Suprapubic skin (tissue), 4 donors: ENCODE data around the gene TMEM178B. TPM values are rescaled to one million over a fixed set of nuclear protein-coding genes. Genes with fewer than 3 reads are reported as not detected.

ENCODE experiments used
- DNase-seq, 2 donors: peaks; one replicate each; pipeline ENCODE4 v3.0.0-alpha.2; 2019; ENCODE audit warnings: low spot score in 2 of 2
- H3K27ac ChIP-seq: fragments of 200-600 bp; sonication (generic); one replicate; pipeline ENCODE4 v1.5.1; 2019
- H3K27me3 ChIP-seq: fragments of 200-600 bp; sonication (generic); one replicate; pipeline ENCODE4 v1.5.1; 2019
- H3K36me3 ChIP-seq: fragments of 200-600 bp; sonication (generic); one replicate; pipeline ENCODE4 v1.5.1; 2019
- H3K4me1 ChIP-seq: fragments of 200-600 bp; sonication (generic); one replicate; pipeline ENCODE4 v1.5.1; 2019
- H3K4me3 ChIP-seq: fragments of 200-600 bp; sonication (generic); one replicate; pipeline ENCODE4 v1.5.1; 2019; ENCODE audit warnings: mild to moderate bottlenecking
- H3K9me3 ChIP-seq: fragments of 200-600 bp; sonication (generic); one replicate; pipeline ENCODE4 v1.5.1; 2019
- CTCF ChIP-seq, 2 donors: fragments of 200-600 bp in 1 of 2; fragments of 450-650 bp in 1 of 2; sonication (generic) in 1 of 2; IDR thresholded peaks; one replicate each; pipeline ENCODE4 v1.5.1; 2016 to 2019; ENCODE audit warnings: antibody characterized with exemption in 2 of 2, mild to moderate bottlenecking in 1 of 2, moderate library complexity in 1 of 2
- EP300 ChIP-seq: sonication (generic); formaldehyde crosslinking; IDR thresholded peaks from one replicate; pipeline ENCODE4 v1.6.1; 2017; ENCODE audit warnings: antibody characterized with exemption
- POLR2A ChIP-seq, 2 donors: fragments of 450-650 bp; IDR thresholded peaks; one replicate each; pipeline ENCODE4 v1.6.1; 2017; ENCODE audit warnings: antibody characterized with exemption in 2 of 2, mild to moderate bottlenecking in 2 of 2, moderate library complexity in 2 of 2
- POLR2AphosphoS5 ChIP-seq, 3 donors: sonication (generic); formaldehyde crosslinking; IDR thresholded peaks; one replicate each; pipeline ENCODE4 v1.6.1; 2017; ENCODE audit warnings: antibody characterized with exemption in 3 of 3
- WGBS: methylation state at CpG from one replicate; pipeline ENCODE4 v1.1.5; 2018; 5-methylcytosine and 5-hydroxymethylcytosine counted together
- total RNA-seq, 4 donors: library from RNA; depleted of rRNA; stranded (reverse); fragments of >200 nt; gene quantifications; one replicate each; pipeline ENCODE4 v1.1.0, GENCODE V29; 2016

TMEM178B gene
- total RNA-seq, 4 donors from 2014 or later = 0.34 to 1.6 (median 0.72) TPM

- 92% methylated on average over 3 of the region's 3 CpGs for WGBS
- no peaks in the 10 kb centered on the region for H3K36me3 ChIP-seq
- no peaks in the 10 kb centered on the region for H3K9me3 ChIP-seq
- no peak for TF ChIP-seq EP300
- no peak for TF ChIP-seq POLR2AphosphoS5 (IDR thresholded peaks at IDR 0.05)
- no peak for TF ChIP-seq POLR2A (IDR thresholded peaks at IDR 0.05)
- no peak for TF ChIP-seq CTCF (IDR thresholded peaks at IDR 0.05)
- DNase-seq = no peak
- H3K27me3 ChIP-seq = no peaks in the 10 kb centered on the region
- no peak overlapping the region for H3K27ac ChIP-seq
- H3K4me1 ChIP-seq = no peaks in the 10 kb centered on the region
- no peak overlapping the region for H3K4me3 ChIP-seq
Measured at GRCh38 chr7:141486959-141487358, 413.1 kb downstream of the TMEM178B start.

- no peaks in the 10 kb centered on the region for H3K4me1 ChIP-seq
- H3K4me3 ChIP-seq = no peak overlapping the region
- WGBS = 44% methylated on average over 2 of the region's 2 CpGs
- TF ChIP-seq EP300 = no peak
- TF ChIP-seq CTCF (IDR thresholded peaks at IDR 0.05) = no peak
- TF ChIP-seq POLR2AphosphoS5 (IDR thresholded peaks at IDR 0.05) = no peak
- no peak for TF ChIP-seq POLR2A (IDR thresholded peaks at IDR 0.05)
- H3K27me3 ChIP-seq = no peaks in the 10 kb centered on the region
- no peaks in the 10 kb centered on the region for H3K9me3 ChIP-seq
- no peak for DNase-seq
- H3K27ac ChIP-seq = no peak overlapping the region
- H3K36me3 ChIP-seq = no peaks in the 10 kb centered on the region
Measured at GRCh38 chr7:141490474-141490873, 416.6 kb downstream of the TMEM178B start.

- WGBS = 69% methylated on average over 1 of the region's 1 CpG
- no peak for DNase-seq
- TF ChIP-seq POLR2AphosphoS5 (IDR thresholded peaks at IDR 0.05) (no peak), POLR2A (IDR thresholded peaks at IDR 0.05) (no peak), EP300 (no peak), CTCF (IDR thresholded peaks at IDR 0.05) (no peak)
- Histone ChIP-seq H3K27me3 (no peaks in the 10 kb centered on the region), H3K36me3 (no peaks in the 10 kb centered on the region), H3K4me1 (no peaks in the 10 kb centered on the region), H3K27ac (no peak overlapping the region), H3K9me3 (no peaks in the 10 kb centered on the region), H3K4me3 (no peak overlapping the region)
Measured at GRCh38 chr7:141495057-141495456, 421.2 kb downstream of the TMEM178B start.

- TF ChIP-seq CTCF (IDR thresholded peaks at IDR 0.05) = no peak
- no peak for TF ChIP-seq POLR2A (IDR thresholded peaks at IDR 0.05)
- TF ChIP-seq POLR2AphosphoS5 (IDR thresholded peaks at IDR 0.05) = no peak
- no peak for TF ChIP-seq EP300
- DNase-seq = no peak
- Histone ChIP-seq H3K27me3 (no peaks in the 10 kb centered on the region), H3K27ac (no peak overlapping the region), H3K9me3 (no peaks in the 10 kb centered on the region), H3K4me3 (no peak overlapping the region), H3K36me3 (no peaks in the 10 kb centered on the region), H3K4me1 (no peaks in the 10 kb centered on the region)
- 70% methylated on average over 5 of the region's 5 CpGs for WGBS
Measured at GRCh38 chr7:141497391-141497790, 423.5 kb downstream of the TMEM178B start.

GRCh38 chr7:141500608-141501007 lies 426.7 kb downstream of the TMEM178B start:
- no peaks in the 10 kb centered on the region for H3K36me3 ChIP-seq
- H3K4me3 ChIP-seq = no peak overlapping the region
- DNase-seq = no peak
- no peaks in the 10 kb centered on the region for H3K9me3 ChIP-seq
- H3K27ac ChIP-seq = no peak overlapping the region
- TF ChIP-seq POLR2A (IDR thresholded peaks at IDR 0.05) (no peak), CTCF (IDR thresholded peaks at IDR 0.05) (no peak), EP300 (no peak), POLR2AphosphoS5 (IDR thresholded peaks at IDR 0.05) (no peak)
- no peaks in the 10 kb centered on the region for H3K27me3 ChIP-seq
- no peaks in the 10 kb centered on the region for H3K4me1 ChIP-seq
- WGBS = 60% methylated on average over 3 of the region's 3 CpGs
